NK-92 (cell line): ENCODE data around the gene IP6K2.
"Not testable (repeated sequence)": the region's sequence is repeated elsewhere in the genome, so short reads cannot be mapped to it uniquely, and the experiment has no call there.

ENCODE experiments used
- DNase-seq: peaks from one replicate; lab custom pipeline; 2025; ENCODE audit not compliant: unreplicated experiment; lab: John Stamatoyannopoulos, UW

Gene IP6K2

GRCh38 chr3:48716982-48717746, at the start of gene IP6K2:
Gene IP6K2 (minus strand): TSS chr3:48717221. CDS start chr3:48695291, 21,930 bp downstream.
- peak; percentile 88 for DNase-seq

GRCh38 chr3:48765376-48765775, 48.4 kb upstream of the IP6K2 start:
- DNase-seq, result no peak

- no peak for DNase-seq
Observed at GRCh38 chr3:48762816-48763215, 45.8 kb upstream of the IP6K2 start.

GRCh38 chr3:48759991-48760540, 43.0 kb upstream of the IP6K2 start:
- DNase-seq, result not testable (repeated sequence)

DNA sequence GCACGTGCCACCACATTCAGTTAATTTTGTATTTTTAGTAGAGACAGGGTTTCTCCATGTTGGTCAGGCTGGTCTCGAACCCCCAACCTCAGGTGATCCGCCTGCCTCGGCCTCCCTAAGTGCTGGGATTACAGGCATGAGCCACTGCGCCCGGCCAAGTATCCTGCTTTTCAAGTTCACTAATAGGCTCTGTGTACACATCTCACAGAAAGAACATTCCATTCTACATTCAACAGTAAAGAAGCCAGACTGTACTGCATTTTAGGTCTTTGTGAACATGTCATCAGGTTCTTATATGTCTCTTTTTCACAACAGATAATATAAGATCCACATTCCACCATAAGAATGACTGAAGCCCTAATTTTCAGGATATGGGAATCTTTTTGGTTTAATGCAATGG, 42.5 kb upstream of the IP6K2 start:
- DNase-seq, result not testable (repeated sequence)

- no peak for DNase-seq
Observed at GRCh38 chr3:48759071-48759470, 42.0 kb upstream of the IP6K2 start.

DNA sequence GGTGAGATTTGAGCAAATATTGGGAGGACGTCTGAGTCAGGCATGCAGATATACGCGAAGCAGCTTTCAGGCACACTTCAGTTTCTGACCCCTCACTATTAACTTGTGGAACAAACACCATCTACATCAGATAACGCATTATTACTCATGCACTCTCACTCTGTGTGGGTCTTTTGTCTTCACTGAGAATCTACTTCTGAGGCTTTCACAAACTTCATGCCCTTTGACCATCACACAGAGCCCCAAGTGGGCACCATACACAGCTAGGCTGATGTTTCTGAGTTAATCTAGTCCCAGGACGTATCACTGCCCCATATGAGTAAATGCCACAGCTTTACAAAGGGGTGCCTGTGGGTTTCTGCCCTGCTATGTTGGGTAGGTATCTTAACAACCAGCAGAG, 39.6 kb upstream of the IP6K2 start:
- no peak for DNase-seq

GRCh38 chr3:48750856-48751255, 33.8 kb upstream of the IP6K2 start:
- DNase-seq, result no peak

- no peak for DNase-seq
Observed at GRCh38 chr3:48748754-48749153, 31.7 kb upstream of the IP6K2 start.

DNA sequence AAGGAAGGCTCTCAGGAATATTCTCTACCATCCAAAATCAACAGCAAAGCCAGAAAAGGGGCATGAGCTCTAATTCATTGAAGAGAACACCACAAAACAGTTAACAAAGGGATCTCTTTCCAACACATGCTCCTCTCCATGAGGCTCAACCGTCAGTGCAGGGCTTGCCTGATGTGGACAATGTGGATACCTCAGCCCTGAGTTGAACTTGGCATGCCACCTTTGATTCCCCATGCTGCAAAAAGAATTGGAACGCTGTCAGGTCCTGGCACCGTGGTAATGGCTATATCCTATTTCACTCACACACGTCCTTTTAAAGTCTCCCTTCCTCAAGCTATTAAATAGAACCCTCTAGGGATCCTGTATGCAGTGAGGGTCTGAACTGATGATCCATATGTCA, 30.7 kb upstream of the IP6K2 start:
- DNase-seq, result no peak

GRCh38 chr3:48747015-48747615, 30.1 kb upstream of the IP6K2 start:
- DNase-seq, result no peak

- DNase-seq, result no peak
Observed at GRCh38 chr3:48743773-48744172, 26.8 kb upstream of the IP6K2 start.

DNA sequence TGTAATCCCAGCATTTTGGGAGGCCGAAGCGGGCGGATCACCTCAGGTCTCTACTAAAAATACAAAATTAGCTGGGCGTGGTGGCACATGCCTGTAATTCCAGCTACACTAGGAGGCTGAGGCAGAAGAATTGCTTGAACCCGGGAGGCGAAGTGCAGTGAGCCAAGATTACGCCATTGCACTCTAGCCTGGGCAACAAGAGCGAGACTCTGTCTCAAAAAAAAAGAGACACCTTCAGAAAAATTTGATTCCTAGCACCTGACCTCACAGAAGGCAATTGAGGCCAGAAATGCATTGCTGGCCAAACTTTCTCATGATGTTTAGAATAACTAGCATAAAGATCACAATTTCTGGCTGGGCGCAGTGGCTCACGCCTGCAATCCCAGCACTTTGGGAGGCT, 24.2 kb upstream of the IP6K2 start:
- not testable (repeated sequence) for DNase-seq

DNA sequence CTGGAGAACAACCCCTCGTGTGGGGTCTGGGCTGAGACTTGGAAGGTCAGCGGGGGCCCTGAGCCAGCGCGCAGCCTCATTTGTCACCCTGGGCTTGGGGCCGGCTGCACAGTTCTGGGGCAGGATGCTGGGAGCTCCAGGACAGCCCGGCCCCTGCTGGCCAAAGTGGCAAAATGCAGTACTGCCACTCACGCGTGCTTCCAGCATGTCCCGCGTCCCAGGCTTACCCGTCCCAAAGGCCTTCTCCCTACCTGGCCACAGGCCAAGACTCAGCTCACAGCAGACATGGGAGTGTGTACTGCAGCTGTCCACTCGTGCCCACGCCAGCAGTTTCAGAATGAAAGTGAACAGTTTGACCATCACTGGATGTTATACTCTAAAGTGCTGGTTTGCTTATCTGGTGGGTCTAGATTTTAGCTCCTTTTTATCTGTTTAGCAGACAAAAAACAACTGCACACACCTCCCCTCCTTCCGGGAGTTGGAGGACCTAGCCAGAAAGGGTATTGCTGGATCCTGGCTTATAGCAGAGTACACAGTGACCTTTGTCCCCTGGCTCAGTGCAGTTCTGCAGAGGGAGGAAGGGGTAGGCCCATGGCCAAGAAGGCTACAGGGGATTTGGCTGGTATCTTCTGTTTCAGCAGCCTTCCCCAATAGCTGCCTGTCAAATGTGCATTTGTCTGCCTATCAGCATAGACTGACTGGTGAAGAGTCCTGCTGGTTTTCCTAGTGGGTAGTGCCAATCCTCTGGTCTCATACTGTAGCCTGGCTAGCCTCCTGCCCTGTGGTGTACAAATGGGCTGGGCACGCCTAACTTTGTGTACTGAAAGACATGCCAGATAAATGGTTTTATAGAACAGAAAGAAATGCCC, 23.2 kb upstream of the IP6K2 start:
- no peak for DNase-seq

DNA sequence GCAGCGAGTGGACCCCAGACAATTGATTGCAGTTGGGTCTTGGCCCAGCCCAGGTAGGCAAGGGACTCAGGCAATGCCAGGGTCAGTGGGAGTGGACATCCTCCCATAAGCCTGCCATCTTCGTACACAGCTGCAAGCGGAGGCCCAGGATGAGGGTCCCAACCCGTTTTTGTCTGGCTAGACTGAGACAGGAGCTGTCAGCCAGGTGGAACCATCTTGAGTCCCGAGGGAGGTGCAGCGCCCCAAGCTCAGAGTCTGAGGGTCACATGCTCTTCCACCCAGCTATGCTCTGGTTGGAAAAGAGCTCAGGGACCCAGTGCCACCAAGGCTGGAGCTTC, 22.6 kb upstream of the IP6K2 start:
- DNase-seq, result no peak

- DNase-seq, result no peak
Observed at GRCh38 chr3:48738926-48739616, 22.1 kb upstream of the IP6K2 start.

DNA sequence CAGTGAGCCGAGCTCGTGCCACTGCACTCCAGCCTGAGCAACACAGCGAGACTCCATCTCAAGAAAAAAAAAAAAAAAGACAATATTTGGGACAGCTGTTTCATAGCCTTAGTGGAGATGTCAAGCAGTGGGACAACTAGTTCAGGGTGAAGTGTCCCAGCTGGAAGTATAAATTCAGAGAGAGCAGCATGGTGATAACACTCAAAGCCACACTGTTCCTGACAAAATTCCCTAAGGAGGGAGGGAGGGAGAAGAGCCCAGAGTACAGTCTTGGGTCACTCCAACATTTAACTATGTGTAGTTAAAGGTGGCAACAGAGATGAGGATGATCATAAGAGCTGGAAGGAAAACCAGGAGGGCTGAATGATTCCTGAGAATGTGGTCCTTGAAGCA, 21.1 kb upstream of the IP6K2 start:
- no peak for DNase-seq

- DNase-seq, result not testable (repeated sequence)
Observed at GRCh38 chr3:48735075-48735767, 18.2 kb upstream of the IP6K2 start.

DNA sequence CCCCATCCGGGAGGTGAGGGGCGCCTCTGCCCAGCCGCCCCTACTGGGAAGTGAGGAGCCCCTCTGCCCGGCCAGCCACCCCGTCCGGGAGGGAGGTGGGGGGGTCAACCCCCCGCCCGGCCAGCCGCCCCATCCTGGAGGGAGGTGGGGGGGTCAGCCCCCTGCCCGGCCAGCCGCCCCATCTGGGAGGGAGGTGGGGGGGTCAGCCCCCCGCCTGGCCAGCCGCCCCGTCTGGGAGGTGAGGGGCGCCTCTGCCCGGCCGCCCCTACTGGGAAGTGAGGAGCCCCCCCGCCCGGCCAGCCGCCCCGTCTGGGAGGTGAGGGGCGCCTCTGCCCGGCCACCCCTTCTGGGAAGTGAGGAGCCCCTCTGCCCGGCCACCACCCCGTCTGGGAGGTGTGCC, 17.5 kb upstream of the IP6K2 start:
- DNase-seq, result not testable (repeated sequence)

GRCh38 chr3:48733752-48734518, 16.9 kb upstream of the IP6K2 start:
- not testable (repeated sequence) for DNase-seq
